ENCODE results near the gene FOXF2.

FOXF2 gene

DNA sequence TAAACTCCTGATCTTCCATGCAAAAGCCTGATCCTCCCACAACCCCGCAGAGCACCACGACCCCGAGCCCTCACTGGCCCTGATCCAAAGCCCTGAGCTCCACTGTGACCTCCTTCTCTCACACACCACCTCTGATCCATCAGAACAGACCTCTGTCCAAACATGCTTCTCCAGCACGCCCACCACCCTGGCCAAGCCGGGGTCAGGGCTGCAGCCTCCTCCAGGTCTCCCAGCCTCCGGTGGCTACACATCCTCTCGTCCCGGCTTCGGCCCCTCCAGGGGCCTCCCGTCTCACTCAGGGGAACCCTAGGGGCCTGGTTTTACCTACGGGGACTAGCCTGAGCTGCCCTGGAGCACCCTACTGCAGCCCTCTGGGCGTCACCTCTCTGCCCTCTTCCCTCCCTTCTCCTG is 49.1 kb downstream of the FOXF2 start:
- H3K4me3 ChIP-seq (ENCODE audit: low read depth, low read length): no peak overlapping the region

DNA sequence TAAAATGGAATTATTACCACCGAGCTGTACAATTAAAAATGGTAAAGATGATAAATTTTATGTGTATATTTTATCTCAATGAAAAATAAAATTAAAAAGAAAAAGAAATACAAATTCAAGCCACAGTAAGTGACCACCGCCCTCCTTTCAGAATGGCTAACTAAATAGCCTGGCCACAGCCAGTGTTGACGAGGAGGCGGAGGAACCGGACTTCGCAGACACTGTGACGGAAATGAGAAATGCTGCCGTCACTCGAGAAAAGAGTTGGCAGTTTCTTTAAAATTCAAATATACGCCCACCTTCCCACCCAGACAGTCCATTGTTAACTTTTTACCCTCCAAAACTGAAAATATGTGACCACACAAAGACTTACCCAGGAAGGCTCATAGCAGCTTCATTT is 50.0 kb downstream of the FOXF2 start:
- no peak overlapping the region for H3K4me3 ChIP-seq (ENCODE audit: low read depth, low read length)

DNA sequence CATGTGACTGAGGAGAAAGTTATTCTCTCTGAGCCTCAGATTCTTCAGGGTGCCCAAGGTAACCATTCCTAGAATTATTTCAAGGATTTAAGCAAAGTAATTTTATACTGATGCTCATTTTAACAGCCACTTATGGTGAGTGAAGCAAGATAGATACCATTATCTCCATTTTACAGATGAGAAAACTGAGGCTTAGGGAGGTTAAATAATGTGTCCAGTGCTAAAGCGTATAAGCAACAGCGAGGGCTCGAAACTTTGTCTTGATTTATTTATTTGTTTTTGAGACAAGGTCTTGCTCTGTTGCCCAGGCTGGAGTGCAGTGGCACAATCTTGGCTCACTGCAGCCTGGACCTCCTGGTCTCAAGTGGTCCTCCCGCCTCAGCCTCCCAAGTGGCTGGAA is 53.6 kb downstream of the FOXF2 start:
- H3K4me3 ChIP-seq (ENCODE audit: low read depth, low read length): no peak overlapping the region

Measured in iPS-11a (cell line).